Measurements from ENCODE around the gene OR4D1. TPM values are rescaled to one million over a fixed set of nuclear protein-coding genes. Genes with fewer than 3 reads are reported as not detected.

Gene OR4D1
- total RNA-seq, 1 experiment from 2014 or later, result not detected

- intact Hi-C loops (cut with micrococcal nuclease; ENCODE audit: unreplicated experiment), result no loop called here
- no peaks in the 10 kb centered on the region for H3K4me1 ChIP-seq (ENCODE audit: insufficient read depth, low read length, poor library complexity, severe bottlenecking)
- ChIA-PET POLR2A (ENCODE audit: low non-redundant PET) (no interaction called here), CTCF (no interaction called here)
- no peaks in the 10 kb centered on the region for H3K36me3 ChIP-seq (ENCODE audit: insufficient read depth, low read length, poor library complexity, severe bottlenecking)
- TF ChIP-seq CTCF (conservative IDR thresholded peaks at IDR 0.05; ENCODE audit: low read depth, low read length) (no peak), EZH2 (IDR thresholded peaks at IDR 0.05; ENCODE audit: borderline replicate concordance, low read depth, low read length, poor library complexity, severe bottlenecking) (peak; percentile 81)
- no TSS peak for BruUV-seq (replicated peaks)
- peak overlapping the region; percentile 22 for H3K4me3 ChIP-seq (ENCODE audit: low read depth, low read length, poor library complexity, severe bottlenecking)
- H3K27ac ChIP-seq (ENCODE audit: low read depth, low read length, poor library complexity, severe bottlenecking), result no peak overlapping the region
- H3K9me3 ChIP-seq (ENCODE audit: low read depth, low read length, poor library complexity, severe bottlenecking), result no peaks in the 10 kb centered on the region
- DNase-seq (ENCODE audit: low spot score), result no peak
- H3K27me3 ChIP-seq (replicated peaks; ENCODE audit: insufficient read depth, low read depth, low read length, poor library complexity), result peaks cover 98% of the 10 kb centered on the region
Observed at GRCh38 chr17:58156839-58157803, 8.9 kb downstream of the OR4D1 start.

DNA sequence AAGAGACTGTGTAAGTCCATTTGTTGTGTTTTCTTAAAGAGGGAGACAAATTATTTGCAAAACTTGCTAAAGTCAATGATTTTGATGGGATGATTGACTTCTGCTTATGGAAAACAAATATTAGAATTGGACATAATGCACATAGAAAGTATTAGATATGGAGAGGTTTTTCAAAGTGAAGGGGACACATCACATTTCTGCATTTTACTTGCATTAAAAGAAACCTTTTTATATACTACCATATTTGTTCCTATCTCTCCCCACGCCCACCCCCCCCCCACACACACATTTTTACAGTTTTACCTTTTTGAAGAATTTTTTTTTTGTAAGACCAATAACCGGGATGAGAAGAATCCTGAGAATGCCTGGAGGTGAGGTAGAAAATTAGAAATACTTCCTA is 10.0 kb downstream of the OR4D1 start:
- H3K4me1 ChIP-seq (ENCODE audit: insufficient read depth, low read length, poor library complexity, severe bottlenecking), result no peaks in the 10 kb centered on the region
- H3K27me3 ChIP-seq (replicated peaks; ENCODE audit: insufficient read depth, low read depth, low read length, poor library complexity), result peaks cover 98% of the 10 kb centered on the region
- H3K27ac ChIP-seq (ENCODE audit: low read depth, low read length, poor library complexity, severe bottlenecking), result no peak overlapping the region
- no peak overlapping the region for H3K4me3 ChIP-seq (ENCODE audit: low read depth, low read length, poor library complexity, severe bottlenecking)
- ChIA-PET POLR2A (ENCODE audit: low non-redundant PET) (no interaction called here), CTCF (no interaction called here)
- TF ChIP-seq CTCF (conservative IDR thresholded peaks at IDR 0.05; ENCODE audit: low read depth, low read length) (no peak), EZH2 (IDR thresholded peaks at IDR 0.05; ENCODE audit: borderline replicate concordance, low read depth, low read length, poor library complexity, severe bottlenecking) (no peak)
- intact Hi-C loops (cut with micrococcal nuclease; ENCODE audit: unreplicated experiment), result no loop called here
- no TSS peak for BruUV-seq (replicated peaks)
- H3K9me3 ChIP-seq (ENCODE audit: low read depth, low read length, poor library complexity, severe bottlenecking), result no peaks in the 10 kb centered on the region
- H3K36me3 ChIP-seq (ENCODE audit: insufficient read depth, low read length, poor library complexity, severe bottlenecking), result no peaks in the 10 kb centered on the region
- DNase-seq (ENCODE audit: low spot score), result no peak

GRCh38 chr17:58161566-58161965 is 13.4 kb downstream of the OR4D1 start:
- H3K27me3 ChIP-seq (replicated peaks; ENCODE audit: insufficient read depth, low read depth, low read length, poor library complexity), result peaks cover 96% of the 10 kb centered on the region
- intact Hi-C loops (cut with micrococcal nuclease; ENCODE audit: unreplicated experiment), result no loop called here
- no peak for DNase-seq (ENCODE audit: low spot score)
- H3K4me1 ChIP-seq (ENCODE audit: insufficient read depth, low read length, poor library complexity, severe bottlenecking), result no peaks in the 10 kb centered on the region
- ChIA-PET POLR2A (ENCODE audit: low non-redundant PET) (no interaction called here), CTCF (no interaction called here)
- BruUV-seq (replicated peaks), result no TSS peak
- H3K27ac ChIP-seq (ENCODE audit: low read depth, low read length, poor library complexity, severe bottlenecking), result no peak overlapping the region
- H3K36me3 ChIP-seq (ENCODE audit: insufficient read depth, low read length, poor library complexity, severe bottlenecking), result no peaks in the 10 kb centered on the region
- no peak overlapping the region for H3K4me3 ChIP-seq (ENCODE audit: low read depth, low read length, poor library complexity, severe bottlenecking)
- TF ChIP-seq CTCF (conservative IDR thresholded peaks at IDR 0.05; ENCODE audit: low read depth, low read length) (no peak), EZH2 (IDR thresholded peaks at IDR 0.05; ENCODE audit: borderline replicate concordance, low read depth, low read length, poor library complexity, severe bottlenecking) (no peak)
- no peaks in the 10 kb centered on the region for H3K9me3 ChIP-seq (ENCODE audit: low read depth, low read length, poor library complexity, severe bottlenecking)
